GM12878 (cell line): ENCODE results near the gene FER1L5. TPM values are rescaled to one million over a fixed set of nuclear protein-coding genes. Genes with fewer than 3 reads are reported as not detected.

ENCODE experiments used
- ATAC-seq: fragments of 200-7000 bp; cut with Tn5 transposase; 3 replicates; pipeline ENCODE4 v1.9.1; 2020; ENCODE audit warnings: mild to moderate bottlenecking, moderate library complexity
- BruUV-seq: library from RNA; stranded (reverse); fragments of 400-500 nt; replicated peaks from 2 replicates; lab custom pipeline; 2021; lab: Mats Ljungman, UMichigan
- CTCF ChIA-PET: fragments of 300-600 bp; sonication (Branson Sonifier 250); formaldehyde crosslinking; extraction: SDS; loops from one replicate; lab custom pipeline; 2021; ENCODE audit warnings: inconsistent platforms; lab: Yijun Ruan, JAX
- POLR2A ChIA-PET: fragments of 350-600 bp; formaldehyde crosslinking; extraction: SDS; loops from one replicate; lab custom pipeline; 2021; ENCODE audit warnings: inconsistent platforms; lab: Charles Lee
- RAD21 ChIA-PET: fragments of 300-600 bp; sonication (Branson Sonifier 250); formaldehyde crosslinking; loops from one replicate; lab custom pipeline; 2023; ENCODE audit warnings: antibody characterized with exemption; ENCODE audit not compliant: unreplicated experiment; lab: Charles Lee
- SMC1A ChIA-PET: fragments of 300-600 bp; sonication (Branson Sonifier 250); formaldehyde crosslinking; loops from one replicate; lab custom pipeline; 2023; ENCODE audit not compliant: unreplicated experiment, uncharacterized antibody; lab: Charles Lee
- DNase-seq: peaks from one replicate; pipeline ENCODE4 v3.0.0-alpha.2; 2011; ENCODE audit warnings: low read depth, low spot score
- FAIRE-seq: peaks from 3 replicates; lab custom pipeline; 2011; peaks lifted over from hg19 to GRCh38; lab: Jason Lieb, UNC
- H2AFZ ChIP-seq: 2 replicates; pipeline ENCODE4 v1.6.0; 2011; ENCODE audit warnings: low read depth, low read length, control low read depth; ENCODE audit not compliant: control insufficient read depth
- H3K27ac ChIP-seq: 2 replicates; pipeline ENCODE4 v1.5.1; 2011; ENCODE audit warnings: control low read depth; ENCODE audit not compliant: control insufficient read depth, insufficient read depth
- H3K27me3 ChIP-seq, 2 experiments: replicated peaks in 1 of 2; 2 replicates each; pipeline versions ENCODE4 v1.6.0 to v1.6.1; 2011; ENCODE audit warnings: low read length in 1 of 2; ENCODE audit not compliant: control insufficient read depth in 2 of 2, insufficient read depth in 2 of 2
- H3K36me3 ChIP-seq, 2 experiments: 2 replicates each; pipeline ENCODE4 v1.5.1; 2011; ENCODE audit warnings: low read length in 1 of 2; ENCODE audit not compliant: control insufficient read depth in 2 of 2, insufficient read depth in 2 of 2
- H3K4me1 ChIP-seq: 2 replicates; pipeline ENCODE4 v1.6.1; 2011; ENCODE audit warnings: mild to moderate bottlenecking, low read length, moderate library complexity, mixed read lengths; ENCODE audit not compliant: control insufficient read depth, insufficient read depth
- H3K4me2 ChIP-seq: 2 replicates; pipeline ENCODE4 v1.6.0; 2011; ENCODE audit warnings: control low read depth; ENCODE audit not compliant: control insufficient read depth, insufficient read depth
- H3K4me3 ChIP-seq: fragments of 200-600 bp; sonication (generic); 2 replicates; pipeline ENCODE4 v1.5.1; 2016
- H3K79me2 ChIP-seq: 2 replicates; pipeline ENCODE4 v1.6.0; 2011; ENCODE audit warnings: low read length; ENCODE audit not compliant: control insufficient read depth, insufficient read depth
- H3K9ac ChIP-seq: 2 replicates; pipeline ENCODE4 v1.8.0; 2011; ENCODE audit warnings: low read length, control low read depth, mixed read lengths; ENCODE audit not compliant: control insufficient read depth, insufficient read depth
- H3K9me3 ChIP-seq: replicated peaks from 3 replicates; pipeline ENCODE4 v1.5.1; 2011; ENCODE audit warnings: mild to moderate bottlenecking, low read length; ENCODE audit not compliant: control insufficient read depth, insufficient read depth
- H4K20me1 ChIP-seq: 2 replicates; pipeline ENCODE4 v1.6.0; 2011; ENCODE audit not compliant: control insufficient read depth, insufficient read depth
- ATF7 ChIP-seq: fragments of 450-650 bp; IDR thresholded peaks from 2 replicates; pipeline ENCODE4 v1.6.1; 2016; ENCODE audit warnings: low read depth, mild to moderate bottlenecking
- BMI1 ChIP-seq: fragments of 450-650 bp; IDR thresholded peaks from 2 replicates; pipeline ENCODE4 v1.6.1; 2016; ENCODE audit warnings: mild to moderate bottlenecking, moderate library complexity, borderline replicate concordance
- CBX3 ChIP-seq: fragments of 200-600 bp; sonication (generic); IDR thresholded peaks from 2 replicates; pipeline ENCODE4 v1.6.1; 2016; ENCODE audit warnings: low read depth, borderline replicate concordance
- CEBPB ChIP-seq, 2 experiments: fragments of 150-350 bp in 1 of 2; IDR thresholded peaks; 2 replicates each; pipeline ENCODE4 v1.6.1; 2012 to 2014; ENCODE audit warnings: low read depth in 2 of 2, low read length in 2 of 2, borderline replicate concordance in 1 of 2, inconsistent platforms in 1 of 2
- CHD1 ChIP-seq: IDR thresholded peaks from 2 replicates; pipeline ENCODE4 v1.6.1; 2012; ENCODE audit warnings: low read depth, low read length, improper control_type of control experiment
- CREB1 ChIP-seq: IDR thresholded peaks from 2 replicates; pipeline ENCODE4 v1.6.1; 2012; ENCODE audit warnings: low read depth, mild to moderate bottlenecking, inconsistent platforms
- EGR1 ChIP-seq, 2 experiments: IDR thresholded peaks; 1 replicate in 1 of 2; 2 replicates in 1 of 2; pipeline ENCODE4 v1.6.1; 2011 to 2012; ENCODE audit warnings: low read depth in 2 of 2, low read length in 2 of 2, borderline replicate concordance in 1 of 2, mild to moderate bottlenecking in 1 of 2, moderate library complexity in 1 of 2
- MEF2B ChIP-seq: fragments of 450-650 bp; IDR thresholded peaks from 2 replicates; pipeline ENCODE4 v1.6.1; 2018; ENCODE audit warnings: mild to moderate bottlenecking, moderate library complexity; ENCODE audit not compliant: partially characterized antibody, poor library complexity, severe bottlenecking
- MYC ChIP-seq: IDR thresholded peaks from 2 replicates; pipeline ENCODE4 v1.6.1; 2011; ENCODE audit warnings: mild to moderate bottlenecking, low read length, moderate library complexity, inconsistent platforms; ENCODE audit not compliant: insufficient read depth, insufficient replicate concordance, insufficient read length, severe bottlenecking
- NFYA ChIP-seq: IDR thresholded peaks from 2 replicates; pipeline ENCODE4 v1.6.1; 2011; ENCODE audit warnings: low read depth, mild to moderate bottlenecking, low read length, improper control_type of control experiment, borderline replicate concordance
- PKNOX1 ChIP-seq: fragments of 450-650 bp; IDR thresholded peaks from 2 replicates; pipeline ENCODE4 v1.6.1; 2016; ENCODE audit warnings: mild to moderate bottlenecking
- SMAD1 ChIP-seq: fragments of 450-650 bp; IDR thresholded peaks from 2 replicates; pipeline ENCODE4 v1.6.1; 2018; ENCODE audit warnings: mild to moderate bottlenecking, low read depth; ENCODE audit not compliant: partially characterized antibody
- SP1 ChIP-seq: IDR thresholded peaks from one replicate; pipeline ENCODE4 v1.6.1; 2011; ENCODE audit warnings: low read depth, low read length
- USF1 ChIP-seq: IDR thresholded peaks from 2 replicates; pipeline ENCODE4 v1.6.1; 2011; ENCODE audit warnings: borderline replicate concordance, low read depth, mild to moderate bottlenecking, moderate library complexity, mixed read lengths, low read length; ENCODE audit not compliant: insufficient read depth; ENCODE audit errors: extremely low read length
- ZNF24 ChIP-seq: fragments of 450-650 bp; IDR thresholded peaks from 2 replicates; pipeline ENCODE4 v1.6.1; 2017; ENCODE audit warnings: antibody characterized with exemption, mild to moderate bottlenecking
- ZZZ3 ChIP-seq: IDR thresholded peaks from 2 replicates; pipeline ENCODE4 v1.6.1; 2011; ENCODE audit warnings: low read depth; ENCODE audit not compliant: control insufficient read depth, insufficient read length
- WGBS: methylation state at CpG from one replicate; pipeline ENCODE4 v1.1.6; 2016; ENCODE audit warnings: low lambda C conversion rate; ENCODE audit not compliant: insufficient replicate concordance, insufficient coverage; ENCODE audit errors: missing lambda C conversion rate; 5-methylcytosine and 5-hydroxymethylcytosine counted together
- in situ Hi-C: fragments of 300-500 bp; cut with MboI; formaldehyde crosslinking; loops from 9 replicates; pipeline ENCODE4 v1.14.3; 2018; ENCODE audit warnings: mixed read lengths
- intact Hi-C: fragments of 100-400 bp; cut with micrococcal nuclease; formaldehyde crosslinking; loops from one replicate; pipeline ENCODE4 v1.14.2; 2022; ENCODE audit not compliant: unreplicated experiment
- polyA plus RNA-seq, 11 experiments: library from polyadenylated mRNA; depleted of rRNA in 4 of 11; unstranded in 6 of 11; stranded (reverse) in 5 of 11; fragments of >200 nt; fragmentation: Nextera tagmentation in 4 of 11; fragmentation: Illumina TruSeq in 1 of 11; extraction: Ambion mirVana in 4 of 11; extraction: Trizol in 1 of 11; gene quantifications; 1 replicate in 1 of 11; 2 replicates in 10 of 11; pipeline versions ENCODE4 v1.2.1 to v1.2.3, GENCODE V29; 2011 to 2016; ENCODE audit warnings: inconsistent platforms in 2 of 11, missing spikeins in 2 of 11, low read depth in 1 of 11
- total RNA-seq, 4 experiments: library from RNA; depleted of rRNA in 3 of 4; stranded (reverse); fragments of >200 nt in 3 of 4; fragmentation: Illumina TruSeq in 1 of 4; extraction: Trizol in 1 of 4; gene quantifications; 2 replicates each; pipeline versions ENCODE4 v1.2.1 to v1.2.3, GENCODE V29; 2013 to 2021
- TF ChIP-seq, protein P1 (sequence below): fragments of 450-650 bp; IDR thresholded peaks from 2 replicates; pipeline ENCODE4 v1.6.1; 2017; ENCODE audit warnings: antibody characterized with exemption, mild to moderate bottlenecking, moderate library complexity

Gene FER1L5
- total and polyA plus RNA-seq, 10 of the 15 experiments (the other 5 are each of a cell fraction or from before 2014, with no cell fraction given), result not detected

DNA sequence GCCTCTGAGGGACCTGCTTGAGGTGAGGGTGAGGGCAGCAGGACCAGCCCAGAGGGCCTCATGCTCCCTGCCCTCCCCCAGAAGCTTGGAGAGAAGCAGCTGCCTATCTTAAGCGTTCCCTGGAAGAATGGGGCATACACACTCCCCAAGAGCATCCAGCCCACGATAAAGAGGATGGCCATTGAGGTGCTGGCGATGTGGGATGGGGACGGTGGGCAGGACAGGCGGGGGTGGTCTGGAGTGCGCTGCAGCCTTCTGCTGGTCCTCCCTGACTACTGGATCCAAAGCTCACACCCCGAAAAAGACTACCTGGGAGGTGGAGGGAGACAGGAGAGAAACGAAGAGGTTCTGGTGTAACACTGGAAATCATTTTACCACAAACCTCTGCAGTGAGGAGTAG, 51.7 kb downstream of the FER1L5 start:
- Histone ChIP-seq H3K79me2 (no peaks in the 10 kb centered on the region), H3K9ac (no peak overlapping the region), H3K4me3 (no peak overlapping the region), H3K27me3 (no peaks in the 10 kb centered on the region), H3K4me1 (no peaks in the 10 kb centered on the region), H4K20me1 (no peaks in the 10 kb centered on the region), H3K4me2 (no peak overlapping the region), H3K27ac (no peak overlapping the region), H3K9me3 (no peaks in the 10 kb centered on the region), H3K36me3 (no peaks in the 10 kb centered on the region), H2AFZ (no peak overlapping the region)
- ChIA-PET SMC1A (no interaction called here), CTCF (no interaction called here), RAD21 (interaction anchor here (1.0 kb wide), 1 partner anchor 106 kb away, joined by 3 read pairs; no protein-coding TSS in a partner anchor), POLR2A (no interaction called here)
- FAIRE-seq (no peak), DNase-seq (no peak), ATAC-seq (no peak)
- in situ Hi-C loops (no loop called here), intact Hi-C loops (no loop called here)
- BruUV-seq, result no TSS peak
- WGBS, result 61% methylated on average over 8 of the region's 8 CpGs
- TF ChIP-seq, protein P1, sequence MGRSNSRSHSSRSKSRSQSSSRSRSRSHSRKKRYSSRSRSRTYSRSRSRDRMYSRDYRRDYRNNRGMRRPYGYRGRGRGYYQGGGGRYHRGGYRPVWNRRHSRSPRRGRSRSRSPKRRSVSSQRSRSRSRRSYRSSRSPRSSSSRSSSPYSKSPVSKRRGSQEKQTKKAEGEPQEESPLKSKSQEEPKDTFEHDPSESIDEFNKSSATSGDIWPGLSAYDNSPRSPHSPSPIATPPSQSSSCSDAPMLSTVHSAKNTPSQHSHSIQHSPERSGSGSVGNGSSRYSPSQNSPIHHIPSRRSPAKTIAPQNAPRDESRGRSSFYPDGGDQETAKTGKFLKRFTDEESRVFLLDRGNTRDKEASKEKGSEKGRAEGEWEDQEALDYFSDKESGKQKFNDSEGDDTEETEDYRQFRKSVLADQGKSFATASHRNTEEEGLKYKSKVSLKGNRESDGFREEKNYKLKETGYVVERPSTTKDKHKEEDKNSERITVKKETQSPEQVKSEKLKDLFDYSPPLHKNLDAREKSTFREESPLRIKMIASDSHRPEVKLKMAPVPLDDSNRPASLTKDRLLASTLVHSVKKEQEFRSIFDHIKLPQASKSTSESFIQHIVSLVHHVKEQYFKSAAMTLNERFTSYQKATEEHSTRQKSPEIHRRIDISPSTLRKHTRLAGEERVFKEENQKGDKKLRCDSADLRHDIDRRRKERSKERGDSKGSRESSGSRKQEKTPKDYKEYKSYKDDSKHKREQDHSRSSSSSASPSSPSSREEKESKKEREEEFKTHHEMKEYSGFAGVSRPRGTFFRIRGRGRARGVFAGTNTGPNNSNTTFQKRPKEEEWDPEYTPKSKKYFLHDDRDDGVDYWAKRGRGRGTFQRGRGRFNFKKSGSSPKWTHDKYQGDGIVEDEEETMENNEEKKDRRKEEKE, result no peak
- no peak for TF ChIP-seq MEF2B
- TF ChIP-seq NFYA, result no peak
- TF ChIP-seq SMAD1, result no peak
- TF ChIP-seq CREB1, result no peak
- no peak for TF ChIP-seq CHD1
- no peak for TF ChIP-seq PKNOX1
- no peak for TF ChIP-seq CEBPB (IDR thresholded peaks at IDR 0.05; ENCODE audit: borderline replicate concordance in 1 of 2, low read depth in 2 of 2, low read length in 2 of 2)
- TF ChIP-seq ZNF24, result no peak
- TF ChIP-seq MYC, result no peak
- no peak for TF ChIP-seq BMI1
- TF ChIP-seq SP1, result no peak
- no peak for TF ChIP-seq USF1
- TF ChIP-seq ATF7, result no peak
- no peak for TF ChIP-seq CBX3
- no peak for TF ChIP-seq EGR1 (IDR thresholded peaks at IDR 0.05; ENCODE audit: borderline replicate concordance in 1 of 2, low read depth in 2 of 2, low read length in 2 of 2)
- no peak for TF ChIP-seq ZZZ3
- TF ChIP-seq, all 136 proteins: peak for 0
